ENCODE measurements around the gene OR1L6. TPM values are rescaled to one million over a fixed set of nuclear protein-coding genes. Genes with fewer than 3 reads are reported as not detected.

The OR1L6 gene
- total and polyA plus RNA-seq, 2 of the 8 experiments (the other 6 are each of a cell fraction or from before 2014, with no cell fraction given) = not detected

DNA sequence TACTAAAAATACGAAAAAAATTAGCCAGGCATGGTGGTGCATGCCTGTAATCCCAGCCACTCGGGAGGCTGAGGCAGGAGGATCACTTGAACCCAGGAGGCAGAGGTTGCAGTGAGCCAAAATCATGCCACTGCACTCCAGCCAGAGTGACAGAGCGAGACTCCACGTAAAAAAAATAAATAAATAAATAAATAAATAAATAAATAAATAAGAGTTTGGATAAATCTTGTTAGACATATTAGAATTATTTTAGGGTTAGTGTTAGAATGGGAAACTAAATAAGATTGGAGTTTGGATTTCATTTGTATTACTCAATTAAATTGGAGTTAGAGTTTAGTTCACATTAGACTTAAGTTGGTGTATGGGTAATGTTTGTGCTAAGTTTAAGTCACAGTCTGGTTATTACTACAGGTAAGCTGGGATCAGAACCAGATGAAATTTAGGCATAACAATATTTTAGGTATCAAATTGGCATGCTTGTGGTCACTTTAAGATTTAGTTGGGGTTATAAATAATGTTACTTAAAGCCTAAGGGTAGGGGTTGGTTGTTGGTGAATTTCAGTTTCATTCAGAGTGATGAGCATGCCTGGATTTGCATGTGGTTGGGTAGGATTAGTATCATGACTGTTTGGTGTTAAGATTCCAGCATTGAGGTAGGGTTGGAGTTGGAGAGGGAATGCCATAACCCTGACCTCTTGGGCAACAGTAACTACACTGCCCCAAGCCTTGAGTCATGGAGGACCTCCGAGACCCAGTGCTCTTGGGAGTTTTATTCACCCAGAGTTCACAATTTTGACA is 50.0 kb downstream of the OR1L6 start (continued):
- TF ChIP-seq HDAC2 (IDR thresholded peaks at IDR 0.05; ENCODE audit: borderline replicate concordance in 1 of 2, low read depth in 2 of 2, low read length in 2 of 2) = no peak

Data from H1 (cell line).